OCI-LY1 (cell line): ENCODE data around the gene TM4SF5.

Source experiments
- H2AFZ ChIP-seq: fragments of 200-600 bp; sonication (generic), shearing (Covaris generic); 2 replicates; pipeline ENCODE4 v1.6.0; 2014; ENCODE audit warnings: antibody characterized with exemption, mild to moderate bottlenecking, low read length
- H3F3A ChIP-seq: fragments of 200-600 bp; sonication (generic), shearing (Covaris generic); 2 replicates; pipeline ENCODE4 v1.6.0; 2014; ENCODE audit warnings: mild to moderate bottlenecking, antibody characterized with exemption, low read length, moderate library complexity; ENCODE audit not compliant: insufficient read depth
- H3K27ac ChIP-seq: fragments of 200-600 bp; sonication (generic); 2 replicates; pipeline ENCODE4 v1.5.1; 2014; ENCODE audit warnings: low read length, mixed run types, mild to moderate bottlenecking, low read depth; ENCODE audit not compliant: poor library complexity, severe bottlenecking
- H3K27me3 ChIP-seq: fragments of 200-600 bp; sonication (generic); 2 replicates; pipeline ENCODE4 v1.6.0; 2014; ENCODE audit warnings: antibody characterized with exemption, mild to moderate bottlenecking, low read length, moderate library complexity; ENCODE audit not compliant: insufficient read depth
- H3K36me3 ChIP-seq: fragments of 200-600 bp; sonication (generic); 2 replicates; pipeline ENCODE4 v1.6.1; 2014; ENCODE audit warnings: mild to moderate bottlenecking, antibody characterized with exemption, low read length, moderate library complexity, mixed read lengths; ENCODE audit not compliant: insufficient read depth
- H3K4me1 ChIP-seq: fragments of 200-600 bp; sonication (generic); 2 replicates; pipeline ENCODE4 v1.5.1; 2014; ENCODE audit warnings: mild to moderate bottlenecking, low read length, moderate library complexity; ENCODE audit not compliant: insufficient read depth, severe bottlenecking
- H3K4me2 ChIP-seq: fragments of 200-600 bp; sonication (generic), shearing (Covaris generic); 2 replicates; pipeline ENCODE4 v1.6.1; 2014; ENCODE audit warnings: low read length
- H3K4me3 ChIP-seq: fragments of 200-600 bp; sonication (generic); 2 replicates; pipeline ENCODE4 v1.5.1; 2014; ENCODE audit warnings: low read length, low read depth, mild to moderate bottlenecking, mixed read lengths; ENCODE audit not compliant: poor library complexity, severe bottlenecking
- H3K79me2 ChIP-seq: fragments of 200-600 bp; shearing (Covaris generic); 2 replicates; pipeline ENCODE4 v1.6.1; 2016; ENCODE audit warnings: mixed run types, low read length, mixed read lengths; ENCODE audit not compliant: insufficient read depth
- H3K9ac ChIP-seq: fragments of 200-600 bp; sonication (generic), shearing (Covaris generic); 2 replicates; pipeline ENCODE4 v1.6.1; 2014; ENCODE audit warnings: mild to moderate bottlenecking, low read length, mixed read lengths
- H3K9me2 ChIP-seq: fragments of 200-600 bp; sonication (generic), shearing (Covaris generic); 2 replicates; pipeline ENCODE4 v1.6.1; 2014; ENCODE audit warnings: low read depth, mild to moderate bottlenecking, low read length, mixed read lengths
- H3K9me3 ChIP-seq: fragments of 200-600 bp; shearing (Covaris generic); 2 replicates; pipeline ENCODE4 v1.6.1; 2014; ENCODE audit warnings: low read length, mixed read lengths
- H4K20me1 ChIP-seq: fragments of 200-600 bp; sonication (generic), shearing (Covaris generic); 2 replicates; pipeline ENCODE4 v1.6.0; 2016; ENCODE audit warnings: mild to moderate bottlenecking, low read length; ENCODE audit not compliant: insufficient read depth
- EZH2 ChIP-seq: fragments of 200-600 bp; sonication (generic), shearing (Covaris generic); IDR thresholded peaks from 2 replicates; pipeline ENCODE4 v1.8.0; 2017; ENCODE audit warnings: borderline replicate concordance, mixed run types, mild to moderate bottlenecking, antibody characterized with exemption, low read length, moderate library complexity, mixed read lengths
- TF ChIP-seq, protein P1 (sequence below): fragments of 200-600 bp; sonication (generic), shearing (Covaris generic); IDR thresholded peaks from 2 replicates; pipeline ENCODE4 v1.5.1; 2017; ENCODE audit warnings: mild to moderate bottlenecking, antibody characterized with exemption, low read length, moderate library complexity, mixed read lengths

The TM4SF5 gene

DNA sequence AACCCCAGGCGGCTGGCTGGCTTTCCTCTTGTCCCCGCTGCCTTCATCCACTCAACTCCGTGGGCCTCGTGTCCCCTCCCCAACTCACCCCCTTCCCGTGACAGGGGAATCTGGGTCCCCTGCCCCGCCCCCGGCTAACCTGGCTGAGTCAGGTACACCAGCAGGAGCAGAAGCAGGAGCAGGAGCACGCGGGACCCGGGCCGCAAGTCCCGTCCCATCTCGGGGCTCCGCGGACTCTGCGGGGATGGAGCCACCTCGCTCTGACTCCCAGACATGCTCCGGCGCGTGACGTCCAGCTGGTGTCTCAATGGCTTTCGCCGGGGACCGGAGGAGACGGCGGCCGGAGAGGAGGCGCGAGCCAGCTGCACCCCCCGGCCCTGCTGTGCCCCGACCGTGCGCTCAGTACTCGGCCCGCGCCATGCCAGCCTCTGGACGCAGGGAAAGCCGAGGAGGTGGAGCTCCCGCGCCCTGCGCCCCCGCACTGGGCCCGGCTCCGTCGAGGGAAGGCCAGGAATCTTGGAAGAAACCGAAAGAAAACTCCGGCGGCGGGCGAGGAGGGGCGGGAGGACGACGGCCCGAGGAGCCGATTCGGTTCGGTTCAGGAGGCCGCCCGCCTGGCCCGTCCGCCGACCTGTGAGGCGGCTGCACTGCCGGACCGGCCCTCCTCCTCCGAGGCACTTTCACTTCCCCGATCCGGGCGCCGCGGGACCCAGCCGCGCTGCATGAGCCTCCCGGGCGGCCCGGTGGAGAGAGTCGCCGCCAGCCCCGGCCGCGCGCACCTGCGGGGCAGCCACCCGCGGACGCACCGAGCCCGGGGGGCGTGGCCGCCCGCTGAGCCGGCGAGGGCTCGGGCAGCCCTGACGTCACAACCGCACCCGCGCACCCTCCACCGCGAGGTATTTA is 32.3 kb upstream of the TM4SF5 start, which contains the start of the genes CXCL16 and ZMYND15:
Gene CXCL16 (minus strand): TSS at position 807 of the 903 bp plus-strand sequence. CDS start 589 bp downstream, at position 218.
Gene ZMYND15 (plus strand): TSS at position 712 of the 903 bp plus-strand sequence. CDS start 716 bp downstream, outside the sequence.
- Histone ChIP-seq H3K79me2 (no peaks in the 10 kb centered on the region), H2AFZ (no peak within 1 kb of the TSS), H3K9me2 (no peaks in the 10 kb centered on the region), H3K4me2 (peak within 1 kb of the TSS; percentile 87), H4K20me1 (no peaks in the 10 kb centered on the region), H3F3A (no peaks in the 10 kb centered on the region), H3K9me3 (no peaks in the 10 kb centered on the region), H3K4me1 (peaks cover 14% of the 10 kb centered on the region), H3K27ac (no peak within 1 kb of the TSS), H3K4me3 (peak within 1 kb of the TSS; percentile 70), H3K36me3 (no peaks in the 10 kb centered on the region), H3K9ac (peak within 1 kb of the TSS; percentile 65), H3K27me3 (peaks cover 9% of the 10 kb centered on the region)
- TF ChIP-seq EZH2: no peak
- TF ChIP-seq, protein P1, sequence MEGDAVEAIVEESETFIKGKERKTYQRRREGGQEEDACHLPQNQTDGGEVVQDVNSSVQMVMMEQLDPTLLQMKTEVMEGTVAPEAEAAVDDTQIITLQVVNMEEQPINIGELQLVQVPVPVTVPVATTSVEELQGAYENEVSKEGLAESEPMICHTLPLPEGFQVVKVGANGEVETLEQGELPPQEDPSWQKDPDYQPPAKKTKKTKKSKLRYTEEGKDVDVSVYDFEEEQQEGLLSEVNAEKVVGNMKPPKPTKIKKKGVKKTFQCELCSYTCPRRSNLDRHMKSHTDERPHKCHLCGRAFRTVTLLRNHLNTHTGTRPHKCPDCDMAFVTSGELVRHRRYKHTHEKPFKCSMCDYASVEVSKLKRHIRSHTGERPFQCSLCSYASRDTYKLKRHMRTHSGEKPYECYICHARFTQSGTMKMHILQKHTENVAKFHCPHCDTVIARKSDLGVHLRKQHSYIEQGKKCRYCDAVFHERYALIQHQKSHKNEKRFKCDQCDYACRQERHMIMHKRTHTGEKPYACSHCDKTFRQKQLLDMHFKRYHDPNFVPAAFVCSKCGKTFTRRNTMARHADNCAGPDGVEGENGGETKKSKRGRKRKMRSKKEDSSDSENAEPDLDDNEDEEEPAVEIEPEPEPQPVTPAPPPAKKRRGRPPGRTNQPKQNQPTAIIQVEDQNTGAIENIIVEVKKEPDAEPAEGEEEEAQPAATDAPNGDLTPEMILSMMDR: no peak

GRCh38 chr17:4740025-4740351 is 31.7 kb upstream of the TM4SF5 start:
- no peaks in the 10 kb centered on the region for H4K20me1 ChIP-seq
- H3K27me3 ChIP-seq: peaks cover 9% of the 10 kb centered on the region
- peak overlapping the region; percentile 70 for H3K4me3 ChIP-seq
- no peaks in the 10 kb centered on the region for H3K9me2 ChIP-seq
- H3K9me3 ChIP-seq: no peaks in the 10 kb centered on the region
- no peak overlapping the region for H2AFZ ChIP-seq
- H3K4me1 ChIP-seq: peaks cover 14% of the 10 kb centered on the region
- no peaks in the 10 kb centered on the region for H3K36me3 ChIP-seq
- no peak overlapping the region; the same call in 1 of the 2 replicates for H3K9ac ChIP-seq
- H3K79me2 ChIP-seq: no peaks in the 10 kb centered on the region
- H3F3A ChIP-seq: no peaks in the 10 kb centered on the region
- TF ChIP-seq, protein P1: no peak
- no peak for TF ChIP-seq EZH2
- peak overlapping the region; percentile 87 for H3K4me2 ChIP-seq
- H3K27ac ChIP-seq: no peak overlapping the region

- Histone ChIP-seq H3K79me2 (no peaks in the 10 kb centered on the region), H2AFZ (no peak overlapping the region), H3K9me3 (no peaks in the 10 kb centered on the region), H3K4me1 (peaks cover 14% of the 10 kb centered on the region), H3K9ac (no peak overlapping the region), H3K4me2 (no peak overlapping the region), H3K9me2 (no peaks in the 10 kb centered on the region), H3F3A (no peaks in the 10 kb centered on the region), H3K36me3 (no peaks in the 10 kb centered on the region), H4K20me1 (no peaks in the 10 kb centered on the region), H3K4me3 (no peak overlapping the region), H3K27me3 (peaks cover 9% of the 10 kb centered on the region), H3K27ac (no peak overlapping the region)
- TF ChIP-seq, protein P1: no peak
- no peak for TF ChIP-seq EZH2
Measured at GRCh38 chr17:4740584-4740983, 31.1 kb upstream of the TM4SF5 start.
